ENCODE results near the gene PTPRN.

The PTPRN gene

DNA sequence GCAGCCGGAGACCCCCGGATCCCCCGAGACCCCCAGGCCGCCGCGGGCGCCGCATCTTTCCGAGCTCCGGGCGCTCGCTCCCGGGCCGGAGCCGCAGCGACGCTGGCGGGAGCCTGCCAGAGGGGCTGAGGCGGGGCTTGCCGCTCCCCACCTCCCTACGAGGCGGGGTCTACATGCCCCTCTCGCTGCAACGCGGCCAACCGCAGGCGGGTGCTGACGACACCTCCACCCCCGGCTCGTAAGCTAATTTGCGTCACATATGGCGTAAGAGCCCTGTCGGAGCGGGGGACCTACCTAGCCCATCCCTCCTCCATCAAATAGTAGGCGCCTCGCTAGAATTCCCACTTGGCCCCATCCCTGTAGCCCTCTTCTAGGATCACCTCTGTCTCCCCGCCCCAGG lies at the start of gene PTPRN:
Gene PTPRN, minus strand, starts transcription at position 124 of the 400 bp plus-strand sequence. Its CDS starts 69 bp downstream, at position 55.
- Histone ChIP-seq H3K4me3 (ENCODE audit: low read depth, low read length, poor library complexity, severe bottlenecking) (no peak within 1 kb of the TSS), H3K9me3 (ENCODE audit: low read length) (no peaks in the 10 kb centered on the region), H3K4me2 (ENCODE audit: low read length) (no peak within 1 kb of the TSS)

DNA sequence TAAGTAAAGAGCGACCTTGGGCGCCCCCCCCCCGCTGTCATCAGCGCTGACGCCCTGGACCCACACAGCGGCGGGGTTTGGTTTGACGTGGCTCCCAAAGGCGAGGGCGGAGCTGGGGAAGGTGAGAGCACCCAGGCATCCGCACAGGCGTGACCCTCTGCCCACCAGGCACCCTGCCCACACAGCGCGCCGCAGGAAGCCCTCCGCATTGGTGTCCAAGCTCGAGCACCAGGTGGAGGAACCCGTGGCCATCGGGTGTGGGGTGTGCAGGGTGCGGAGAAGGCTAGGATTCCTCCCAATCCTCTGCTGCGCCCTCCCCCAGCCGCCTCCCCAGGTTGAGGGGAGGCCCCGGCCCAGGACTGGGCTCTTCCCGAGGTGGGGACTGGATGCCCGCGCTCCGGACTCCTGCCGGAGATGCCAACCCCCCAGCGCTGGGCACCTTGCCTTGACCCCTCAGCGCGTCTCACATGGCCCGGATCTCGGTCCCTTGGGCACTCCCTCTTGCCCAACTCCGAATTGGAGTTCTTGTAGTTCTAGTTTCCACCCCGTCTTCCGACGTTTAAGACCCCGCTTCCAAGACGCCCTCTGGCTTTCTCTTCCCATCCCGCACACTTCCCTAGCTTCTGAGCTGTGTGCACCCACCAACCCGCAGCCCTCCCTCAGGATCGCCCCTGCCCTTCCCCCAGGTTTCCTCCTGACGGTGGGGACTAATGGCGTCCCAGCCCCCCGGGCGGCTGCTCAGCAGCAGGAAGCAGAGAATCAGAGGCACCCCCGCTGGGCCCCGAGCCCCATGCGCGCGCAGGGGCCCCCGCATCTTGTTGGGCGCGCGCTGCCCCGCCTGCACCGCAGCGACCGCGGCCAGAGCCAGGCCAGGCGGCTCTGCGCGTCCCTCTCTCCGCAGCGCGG lies 49.2 kb upstream of the PTPRN start:
- Histone ChIP-seq H4K20me1 (ENCODE audit: insufficient read depth, low read length) (no peaks in the 10 kb centered on the region), H3K4me3 (ENCODE audit: low read depth, low read length, poor library complexity, severe bottlenecking) (no peak overlapping the region), H3K9me3 (ENCODE audit: low read length) (no peaks in the 10 kb centered on the region), H3K36me3 (ENCODE audit: insufficient read depth, low read length) (no peaks in the 10 kb centered on the region), H3K4me2 (ENCODE audit: low read length) (no peak overlapping the region), H3K9me2 (ENCODE audit: low read depth, low read length) (no peaks in the 10 kb centered on the region), H3F3A (ENCODE audit: insufficient read depth, low read length) (no peaks in the 10 kb centered on the region), H2AFZ (ENCODE audit: low read length) (no peak overlapping the region), H3K27me3 (ENCODE audit: insufficient read depth, low read length) (no peaks in the 10 kb centered on the region; the same call in none of the 2 replicates), H3K27ac (ENCODE audit: low read depth, low read length, poor library complexity, severe bottlenecking) (no peak overlapping the region), H3K79me2 (ENCODE audit: insufficient read depth, low read length) (no peaks in the 10 kb centered on the region), H3K9ac (ENCODE audit: low read length) (no peak overlapping the region), H3K4me1 (ENCODE audit: insufficient read depth, low read length, severe bottlenecking) (no peaks in the 10 kb centered on the region)
- no peak for TF ChIP-seq EZH2 (IDR thresholded peaks at IDR 0.05; ENCODE audit: borderline replicate concordance, low read length)
- TF ChIP-seq, protein P1, sequence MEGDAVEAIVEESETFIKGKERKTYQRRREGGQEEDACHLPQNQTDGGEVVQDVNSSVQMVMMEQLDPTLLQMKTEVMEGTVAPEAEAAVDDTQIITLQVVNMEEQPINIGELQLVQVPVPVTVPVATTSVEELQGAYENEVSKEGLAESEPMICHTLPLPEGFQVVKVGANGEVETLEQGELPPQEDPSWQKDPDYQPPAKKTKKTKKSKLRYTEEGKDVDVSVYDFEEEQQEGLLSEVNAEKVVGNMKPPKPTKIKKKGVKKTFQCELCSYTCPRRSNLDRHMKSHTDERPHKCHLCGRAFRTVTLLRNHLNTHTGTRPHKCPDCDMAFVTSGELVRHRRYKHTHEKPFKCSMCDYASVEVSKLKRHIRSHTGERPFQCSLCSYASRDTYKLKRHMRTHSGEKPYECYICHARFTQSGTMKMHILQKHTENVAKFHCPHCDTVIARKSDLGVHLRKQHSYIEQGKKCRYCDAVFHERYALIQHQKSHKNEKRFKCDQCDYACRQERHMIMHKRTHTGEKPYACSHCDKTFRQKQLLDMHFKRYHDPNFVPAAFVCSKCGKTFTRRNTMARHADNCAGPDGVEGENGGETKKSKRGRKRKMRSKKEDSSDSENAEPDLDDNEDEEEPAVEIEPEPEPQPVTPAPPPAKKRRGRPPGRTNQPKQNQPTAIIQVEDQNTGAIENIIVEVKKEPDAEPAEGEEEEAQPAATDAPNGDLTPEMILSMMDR (IDR thresholded peaks at IDR 0.05; ENCODE audit: low read length) = no peak

More for the DNA sequence above, at the start of gene PTPRN:
- H4K20me1 ChIP-seq (ENCODE audit: insufficient read depth, low read length) = no peaks in the 10 kb centered on the region
- no peaks in the 10 kb centered on the region for H3K4me1 ChIP-seq (ENCODE audit: insufficient read depth, low read length, severe bottlenecking)
- H3K36me3 ChIP-seq (ENCODE audit: insufficient read depth, low read length) = no peaks in the 10 kb centered on the region; the same call in 1 of the 2 replicates
- no peak within 1 kb of the TSS for H2AFZ ChIP-seq (ENCODE audit: low read length)
- no peaks in the 10 kb centered on the region for H3K9me2 ChIP-seq (ENCODE audit: low read depth, low read length)
- no peaks in the 10 kb centered on the region for H3K27me3 ChIP-seq (ENCODE audit: insufficient read depth, low read length)
- no peak for TF ChIP-seq EZH2 (IDR thresholded peaks at IDR 0.05; ENCODE audit: borderline replicate concordance, low read length)
- TF ChIP-seq, protein P1 (IDR thresholded peaks at IDR 0.05; ENCODE audit: low read length) = no peak
- no peaks in the 10 kb centered on the region for H3K79me2 ChIP-seq (ENCODE audit: insufficient read depth, low read length)
- H3F3A ChIP-seq (ENCODE audit: insufficient read depth, low read length) = no peaks in the 10 kb centered on the region
- no peak within 1 kb of the TSS for H3K9ac ChIP-seq (ENCODE audit: low read length)
- H3K27ac ChIP-seq (ENCODE audit: low read depth, low read length, poor library complexity, severe bottlenecking) = no peak within 1 kb of the TSS

DNA sequence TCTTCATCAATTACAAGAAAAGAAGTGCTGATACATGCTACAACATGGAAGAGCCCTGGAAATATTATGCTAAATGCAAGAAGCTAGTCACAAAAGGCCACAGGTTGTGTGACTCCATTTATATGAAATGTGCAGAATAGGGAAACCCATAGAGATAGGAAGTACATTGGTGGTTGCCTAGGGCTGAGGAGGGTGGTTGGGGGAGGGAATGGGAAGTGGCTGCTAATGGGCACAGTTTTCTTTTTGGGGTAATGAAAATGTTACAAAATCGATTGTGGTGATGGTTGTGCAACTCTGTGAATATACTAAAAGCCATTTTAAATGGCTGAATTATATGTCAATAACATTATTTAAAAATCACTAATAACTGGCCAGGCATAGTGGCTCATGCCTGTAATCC lies 47.6 kb upstream of the PTPRN start:
- Histone ChIP-seq H3K9ac (ENCODE audit: low read length) (no peak overlapping the region), H3F3A (ENCODE audit: insufficient read depth, low read length) (no peaks in the 10 kb centered on the region), H3K4me2 (ENCODE audit: low read length) (no peak overlapping the region), H3K9me3 (ENCODE audit: low read length) (no peaks in the 10 kb centered on the region), H4K20me1 (ENCODE audit: insufficient read depth, low read length) (no peaks in the 10 kb centered on the region), H3K79me2 (ENCODE audit: insufficient read depth, low read length) (no peaks in the 10 kb centered on the region), H3K36me3 (ENCODE audit: insufficient read depth, low read length) (no peaks in the 10 kb centered on the region), H2AFZ (ENCODE audit: low read length) (no peak overlapping the region), H3K4me1 (ENCODE audit: insufficient read depth, low read length, severe bottlenecking) (no peaks in the 10 kb centered on the region), H3K9me2 (ENCODE audit: low read depth, low read length) (no peaks in the 10 kb centered on the region), H3K27ac (ENCODE audit: low read depth, low read length, poor library complexity, severe bottlenecking) (no peak overlapping the region), H3K27me3 (ENCODE audit: insufficient read depth, low read length) (no peaks in the 10 kb centered on the region; the same call in none of the 2 replicates), H3K4me3 (ENCODE audit: low read depth, low read length, poor library complexity, severe bottlenecking) (no peak overlapping the region)
- TF ChIP-seq, protein P1 (IDR thresholded peaks at IDR 0.05; ENCODE audit: low read length) = no peak
- TF ChIP-seq EZH2 (IDR thresholded peaks at IDR 0.05; ENCODE audit: borderline replicate concordance, low read length) = no peak
